GM21825 (cell line): ENCODE measurements around the gene MYL10.

Source experiments
- ATAC-seq: cut with Tn5 transposase; IDR thresholded peaks from one replicate; pipeline ENCODE4 v1.9.1; 2021; ENCODE audit warnings: mild to moderate bottlenecking, moderate library complexity; ENCODE audit not compliant: unreplicated experiment

MYL10 gene

GRCh38 chr7:101598986-101599771 is 29.9 kb downstream of the MYL10 start:
- no peak for ATAC-seq

GRCh38 chr7:101598422-101598985 is 30.6 kb downstream of the MYL10 start:
- no peak for ATAC-seq

GRCh38 chr7:101597941-101598340 is 31.2 kb downstream of the MYL10 start:
- ATAC-seq = no peak

- no peak for ATAC-seq
Observed at GRCh38 chr7:101596898-101597297, 32.2 kb downstream of the MYL10 start.

- ATAC-seq = no peak
Observed at GRCh38 chr7:101595766-101596537, 33.1 kb downstream of the MYL10 start.

- ATAC-seq = no peak
Observed at GRCh38 chr7:101595246-101595645, 33.9 kb downstream of the MYL10 start.

- ATAC-seq = no peak
Observed at GRCh38 chr7:101594790-101595189, 34.3 kb downstream of the MYL10 start.

GRCh38 chr7:101593556-101593955 is 35.5 kb downstream of the MYL10 start:
- no peak for ATAC-seq

GRCh38 chr7:101591504-101591903 is 37.6 kb downstream of the MYL10 start:
- no peak for ATAC-seq

- no peak for ATAC-seq
Observed at GRCh38 chr7:101590663-101591435, 38.2 kb downstream of the MYL10 start.

GRCh38 chr7:101589976-101590662 is 39.0 kb downstream of the MYL10 start:
- ATAC-seq = no peak

- ATAC-seq = no peak
Observed at GRCh38 chr7:101589052-101589451, 40.0 kb downstream of the MYL10 start.

- ATAC-seq = no peak
Observed at GRCh38 chr7:101588131-101588935, 40.8 kb downstream of the MYL10 start.

- ATAC-seq = no peak
Observed at GRCh38 chr7:101586906-101587677, 42.0 kb downstream of the MYL10 start.

- ATAC-seq = no peak
Observed at GRCh38 chr7:101586078-101586905, 42.8 kb downstream of the MYL10 start.

- ATAC-seq = no peak
Observed at GRCh38 chr7:101582971-101583370, 46.1 kb downstream of the MYL10 start.

- ATAC-seq = no peak
Observed at GRCh38 chr7:101581891-101582290, 47.2 kb downstream of the MYL10 start.

GRCh38 chr7:101580596-101580995 is 48.5 kb downstream of the MYL10 start:
- ATAC-seq = no peak
